Colonic mucosa (tissue), 4 donors: ENCODE results near the gene PDE4D. TPM values are rescaled to one million over a fixed set of nuclear protein-coding genes. Genes with fewer than 3 reads are reported as not detected.

Experiments
- DNase-seq: peaks from one replicate; pipeline ENCODE4 v3.0.0-alpha.2; 2020
- H3K27ac ChIP-seq: fragments of 200-600 bp; one replicate; pipeline ENCODE4 v1.8.0; 2021
- H3K27me3 ChIP-seq: fragments of 200-600 bp; one replicate; pipeline ENCODE4 v1.8.0; 2021
- H3K36me3 ChIP-seq: fragments of 200-600 bp; one replicate; pipeline ENCODE4 v1.8.0; 2021
- H3K4me1 ChIP-seq: fragments of 200-600 bp; one replicate; pipeline ENCODE4 v1.8.0; 2021; ENCODE audit warnings: mild to moderate bottlenecking
- H3K4me3 ChIP-seq: fragments of 200-600 bp; one replicate; pipeline ENCODE4 v1.8.0; 2021
- H3K9ac ChIP-seq, 2 donors: one replicate each; pipeline ENCODE4 v1.7.0; 2013; ENCODE audit warnings: control low read depth in 2 of 2, low read depth in 2 of 2, low read length in 2 of 2
- H3K9me3 ChIP-seq: fragments of 200-600 bp; one replicate; pipeline ENCODE4 v1.8.0; 2021
- CTCF ChIP-seq: fragments of 200-600 bp; IDR thresholded peaks from one replicate; pipeline ENCODE4 v1.8.0; 2022; ENCODE audit warnings: antibody characterized with exemption, mild to moderate bottlenecking
- intact Hi-C: fragments of 100-400 bp; cut with DNase I; formaldehyde crosslinking; loops from one replicate; pipeline ENCODE4 v1.14.1; 2022
- total RNA-seq, 2 donors: library from RNA; stranded (reverse); fragmentation: NEBNext Ultra II Directional in 1 of 2; extraction: Animal tissue kit (Norgen Biotek cat#: 25700) in 1 of 2; gene quantifications; one replicate each; pipeline ENCODE4 v1.2.1, GENCODE V29; 2021
- donor health status: healthy.
- donor health status: DM: no; HTN: no; CAD: no.
- donor health status: DM: no; HTN: no; CAD: no.

Gene PDE4D
- total RNA-seq, 2 donors from 2014 or later, result 23.1 to 53.7 TPM

GRCh38 chr5:59430066-59430685 is 463.4 kb downstream of the PDE4D start:
- Histone ChIP-seq H3K27me3 (no peaks in the 10 kb centered on the region), H3K4me1 (no peaks in the 10 kb centered on the region), H3K9ac (no peak overlapping the region), H3K9me3 (no peaks in the 10 kb centered on the region), H3K27ac (no peak overlapping the region), H3K36me3 (no peaks in the 10 kb centered on the region), H3K4me3 (no peak overlapping the region)
- intact Hi-C loops, result no loop called here
- no peak for DNase-seq
- no peak for TF ChIP-seq CTCF

DNA sequence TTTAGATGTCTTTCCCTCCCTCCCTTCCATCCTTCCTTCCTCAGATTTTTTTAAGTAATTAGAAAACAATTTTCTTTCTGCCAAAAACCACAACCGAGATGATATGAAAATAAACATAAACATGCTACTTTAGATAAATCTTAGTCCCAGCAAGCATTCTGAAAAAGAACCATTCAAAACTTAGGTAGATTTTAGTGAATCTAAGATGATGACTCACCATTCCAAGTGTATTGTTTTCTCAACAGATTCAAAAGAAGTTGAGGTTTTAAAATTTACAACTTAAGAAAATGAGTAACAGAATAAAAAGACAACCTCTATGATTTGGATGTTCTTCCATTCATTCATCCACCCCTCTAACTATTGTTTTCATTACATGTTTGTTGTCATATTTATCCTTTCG is 465.1 kb downstream of the PDE4D start:
- Histone ChIP-seq H3K36me3 (no peaks in the 10 kb centered on the region), H3K4me1 (no peaks in the 10 kb centered on the region), H3K27ac (no peak overlapping the region), H3K9ac (no peak overlapping the region), H3K4me3 (no peak overlapping the region), H3K9me3 (no peaks in the 10 kb centered on the region), H3K27me3 (no peaks in the 10 kb centered on the region)
- intact Hi-C loops, result no loop called here
- DNase-seq, result no peak
- no peak for TF ChIP-seq CTCF

GRCh38 chr5:59424515-59424914 is 469.0 kb downstream of the PDE4D start:
- intact Hi-C loops, result no loop called here
- Histone ChIP-seq H3K27ac (no peak overlapping the region), H3K9ac (no peak overlapping the region), H3K9me3 (no peaks in the 10 kb centered on the region), H3K4me1 (peaks cover 3% of the 10 kb centered on the region), H3K27me3 (no peaks in the 10 kb centered on the region), H3K36me3 (no peaks in the 10 kb centered on the region), H3K4me3 (no peak overlapping the region)
- DNase-seq, result no peak
- TF ChIP-seq CTCF, result no peak

GRCh38 chr5:59423021-59423420 is 470.5 kb downstream of the PDE4D start:
- TF ChIP-seq CTCF, result no peak
- no peak overlapping the region for H3K27ac ChIP-seq
- H3K9ac ChIP-seq, result no peak overlapping the region
- intact Hi-C loops, result no loop called here
- no peak for DNase-seq
- no peaks in the 10 kb centered on the region for H3K9me3 ChIP-seq
- H3K4me3 ChIP-seq, result no peak overlapping the region
- no peaks in the 10 kb centered on the region for H3K36me3 ChIP-seq
- no peaks in the 10 kb centered on the region for H3K27me3 ChIP-seq
- H3K4me1 ChIP-seq, result peaks cover 8% of the 10 kb centered on the region

DNA sequence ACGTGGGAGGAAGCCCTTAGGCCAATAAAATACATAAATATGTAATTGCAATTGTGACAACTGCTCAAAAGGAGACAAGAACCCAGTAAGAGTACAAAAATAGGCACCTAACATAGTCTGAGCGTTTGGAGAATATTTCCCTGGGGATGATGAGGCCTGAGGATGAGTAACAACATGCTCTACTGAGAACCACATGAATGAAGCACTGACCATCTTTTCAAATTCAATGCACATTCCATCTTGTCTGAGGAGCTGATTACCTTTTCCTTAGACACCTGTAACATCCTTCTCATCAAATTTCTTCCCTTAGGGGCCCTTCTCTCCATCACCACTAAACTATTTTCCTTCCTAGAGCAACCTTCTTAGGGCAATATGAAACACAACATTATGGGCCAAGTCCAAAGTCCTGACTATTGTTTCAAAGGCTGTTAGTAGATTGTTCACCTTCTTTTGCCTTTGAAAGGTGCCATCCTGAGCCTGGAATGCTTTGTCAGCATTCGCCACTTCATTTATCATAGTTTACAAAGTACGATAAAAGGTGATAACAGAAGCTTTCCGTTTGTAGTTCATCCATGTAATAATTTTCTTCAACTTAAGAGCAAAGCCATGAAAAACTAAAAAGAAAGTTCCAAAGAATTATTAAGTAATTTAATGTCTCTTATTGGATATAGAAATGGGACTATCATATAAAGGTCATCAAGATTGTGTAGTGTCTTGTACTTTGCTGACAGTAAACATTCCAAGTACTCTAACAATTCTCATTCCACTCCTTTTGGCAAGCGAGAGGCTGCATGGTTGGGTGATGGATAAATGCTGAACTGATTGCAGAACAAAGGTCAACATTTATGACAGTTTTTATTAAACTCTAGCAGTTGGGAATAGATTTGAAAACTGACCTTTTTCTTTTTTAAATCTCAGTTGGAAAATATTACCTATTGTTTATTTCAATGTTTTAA is 471.3 kb downstream of the PDE4D start:
- no peak overlapping the region for H3K27ac ChIP-seq
- no peak for TF ChIP-seq CTCF
- no peak overlapping the region for H3K4me3 ChIP-seq
- no peaks in the 10 kb centered on the region for H3K9me3 ChIP-seq
- peaks cover 8% of the 10 kb centered on the region for H3K4me1 ChIP-seq
- intact Hi-C loops, result no loop called here
- no peaks in the 10 kb centered on the region for H3K36me3 ChIP-seq
- no peak overlapping the region for H3K9ac ChIP-seq
- H3K27me3 ChIP-seq, result no peaks in the 10 kb centered on the region
- peak; percentile 26 for DNase-seq
